ENCODE measurements around the gene CCDC110.
A peak's percentile ranks its signal among the peaks of the same experiment; 100 is the strongest.
"Not testable (repeated sequence)": the region's sequence is repeated elsewhere in the genome, so short reads cannot be mapped to it uniquely, and the experiment has no call there.

The CCDC110 gene

GRCh38 chr4:185471235-185472102, at the start of gene CCDC110:
CCDC110 (minus strand) TSS chr4:185471733; CDS start chr4:185471683, 50 bp downstream.
- H3K36me3 ChIP-seq (ENCODE audit: insufficient read depth, low read depth, low read length): no peaks in the 10 kb centered on the region
- H3K27ac ChIP-seq (ENCODE audit: low read length): no peak within 1 kb of the TSS
- H3K27me3 ChIP-seq (ENCODE audit: insufficient read depth, low read length): peaks cover 34% of the 10 kb centered on the region
- peak within 1 kb of the TSS; percentile 96 for H3K4me3 ChIP-seq (ENCODE audit: low read length)
- H3K9me3 ChIP-seq (ENCODE audit: insufficient read depth, low read depth, low read length): no peaks in the 10 kb centered on the region
- peak within 1 kb of the TSS; percentile 53; the same call in 1 of the 2 replicates for H3K9ac ChIP-seq (ENCODE audit: low read depth, low read length)
- no peaks in the 10 kb centered on the region for H3K4me1 ChIP-seq (ENCODE audit: insufficient read depth, low read length)

- Histone ChIP-seq H3K36me3 (ENCODE audit: insufficient read depth, low read depth, low read length) (peaks cover 6% of the 10 kb centered on the region; the same call in 1 of the 2 replicates), H3K9me3 (ENCODE audit: insufficient read depth, low read depth, low read length) (no peaks in the 10 kb centered on the region), H3K4me3 (ENCODE audit: low read length) (no peak overlapping the region), H3K4me1 (ENCODE audit: insufficient read depth, low read length) (no peaks in the 10 kb centered on the region), H3K27ac (ENCODE audit: low read length) (no peak overlapping the region), H3K9ac (ENCODE audit: low read depth, low read length) (no peak overlapping the region), H3K27me3 (ENCODE audit: insufficient read depth, low read length) (no peaks in the 10 kb centered on the region)
Measured at GRCh38 chr4:185520119-185520518, 48.6 kb upstream of the CCDC110 start.

GRCh38 chr4:185518494-185518893, 47.0 kb upstream of the CCDC110 start:
- no peaks in the 10 kb centered on the region for H3K27me3 ChIP-seq (ENCODE audit: insufficient read depth, low read length)
- no peak overlapping the region for H3K9ac ChIP-seq (ENCODE audit: low read depth, low read length)
- H3K9me3 ChIP-seq (ENCODE audit: insufficient read depth, low read depth, low read length): no peaks in the 10 kb centered on the region
- no peaks in the 10 kb centered on the region for H3K4me1 ChIP-seq (ENCODE audit: insufficient read depth, low read length)
- H3K4me3 ChIP-seq (ENCODE audit: low read length): no peak overlapping the region
- H3K27ac ChIP-seq (ENCODE audit: low read length): no peak overlapping the region
- peaks cover 6% of the 10 kb centered on the region; the same call in 1 of the 2 replicates for H3K36me3 ChIP-seq (ENCODE audit: insufficient read depth, low read depth, low read length)

- Histone ChIP-seq H3K4me1 (ENCODE audit: insufficient read depth, low read length) (no peaks in the 10 kb centered on the region), H3K36me3 (ENCODE audit: insufficient read depth, low read depth, low read length) (peaks cover 4% of the 10 kb centered on the region; the same call in 1 of the 2 replicates), H3K27me3 (ENCODE audit: insufficient read depth, low read length) (no peaks in the 10 kb centered on the region), H3K27ac (ENCODE audit: low read length) (no peak overlapping the region), H3K9ac (ENCODE audit: low read depth, low read length) (no peak overlapping the region), H3K9me3 (ENCODE audit: insufficient read depth, low read depth, low read length) (no peaks in the 10 kb centered on the region), H3K4me3 (ENCODE audit: low read length) (no peak overlapping the region)
Measured at GRCh38 chr4:185518069-185518468, 46.5 kb upstream of the CCDC110 start.

GRCh38 chr4:185515248-185515647, 43.7 kb upstream of the CCDC110 start:
- Histone ChIP-seq H3K9me3 (ENCODE audit: insufficient read depth, low read depth, low read length) (no peaks in the 10 kb centered on the region), H3K36me3 (ENCODE audit: insufficient read depth, low read depth, low read length) (no peaks in the 10 kb centered on the region), H3K4me3 (ENCODE audit: low read length) (no peak overlapping the region), H3K4me1 (ENCODE audit: insufficient read depth, low read length) (no peaks in the 10 kb centered on the region), H3K9ac (ENCODE audit: low read depth, low read length) (no peak overlapping the region), H3K27me3 (ENCODE audit: insufficient read depth, low read length) (no peaks in the 10 kb centered on the region), H3K27ac (ENCODE audit: low read length) (no peak overlapping the region)

GRCh38 chr4:185514182-185514697, 42.7 kb upstream of the CCDC110 start:
- Histone ChIP-seq H3K27ac (ENCODE audit: low read length) (no peak overlapping the region), H3K9ac (ENCODE audit: low read depth, low read length) (no peak overlapping the region), H3K9me3 (ENCODE audit: insufficient read depth, low read depth, low read length) (no peaks in the 10 kb centered on the region), H3K36me3 (ENCODE audit: insufficient read depth, low read depth, low read length) (no peaks in the 10 kb centered on the region), H3K27me3 (ENCODE audit: insufficient read depth, low read length) (no peaks in the 10 kb centered on the region), H3K4me3 (ENCODE audit: low read length) (no peak overlapping the region), H3K4me1 (ENCODE audit: insufficient read depth, low read length) (no peaks in the 10 kb centered on the region)

GRCh38 chr4:185513489-185514181, 42.1 kb upstream of the CCDC110 start:
- H3K4me3 ChIP-seq (ENCODE audit: low read length): no peak overlapping the region
- H3K36me3 ChIP-seq (ENCODE audit: insufficient read depth, low read depth, low read length): no peaks in the 10 kb centered on the region
- H3K9me3 ChIP-seq (ENCODE audit: insufficient read depth, low read depth, low read length): no peaks in the 10 kb centered on the region
- no peaks in the 10 kb centered on the region for H3K27me3 ChIP-seq (ENCODE audit: insufficient read depth, low read length)
- no peak overlapping the region for H3K9ac ChIP-seq (ENCODE audit: low read depth, low read length)
- H3K4me1 ChIP-seq (ENCODE audit: insufficient read depth, low read length): no peaks in the 10 kb centered on the region
- H3K27ac ChIP-seq (ENCODE audit: low read length): no peak overlapping the region

- no peak overlapping the region for H3K9ac ChIP-seq (ENCODE audit: low read depth, low read length)
- H3K4me3 ChIP-seq (ENCODE audit: low read length): no peak overlapping the region
- no peaks in the 10 kb centered on the region for H3K27me3 ChIP-seq (ENCODE audit: insufficient read depth, low read length)
- no peaks in the 10 kb centered on the region for H3K4me1 ChIP-seq (ENCODE audit: insufficient read depth, low read length)
- H3K9me3 ChIP-seq (ENCODE audit: insufficient read depth, low read depth, low read length): no peaks in the 10 kb centered on the region
- no peaks in the 10 kb centered on the region for H3K36me3 ChIP-seq (ENCODE audit: insufficient read depth, low read depth, low read length)
- no peak overlapping the region for H3K27ac ChIP-seq (ENCODE audit: low read length)
Measured at GRCh38 chr4:185512516-185512915, 41.0 kb upstream of the CCDC110 start.

GRCh38 chr4:185511243-185511642, 39.7 kb upstream of the CCDC110 start:
- H3K27me3 ChIP-seq (ENCODE audit: insufficient read depth, low read length); H3K9me3 ChIP-seq (ENCODE audit: insufficient read depth, low read depth, low read length); H3K27ac ChIP-seq (ENCODE audit: low read length); H3K4me1 ChIP-seq (ENCODE audit: insufficient read depth, low read length); H3K4me3 ChIP-seq (ENCODE audit: low read length); H3K36me3 ChIP-seq (ENCODE audit: insufficient read depth, low read depth, low read length); H3K9ac ChIP-seq (ENCODE audit: low read depth, low read length): not testable (repeated sequence)

GRCh38 chr4:185510806-185511205, 39.3 kb upstream of the CCDC110 start:
- no peak overlapping the region for H3K27ac ChIP-seq (ENCODE audit: low read length)
- H3K4me1 ChIP-seq (ENCODE audit: insufficient read depth, low read length): no peaks in the 10 kb centered on the region
- H3K27me3 ChIP-seq (ENCODE audit: insufficient read depth, low read length): no peaks in the 10 kb centered on the region

GRCh38 chr4:185508181-185508580, 36.6 kb upstream of the CCDC110 start:
- Histone ChIP-seq H3K36me3 (ENCODE audit: insufficient read depth, low read depth, low read length) (no peaks in the 10 kb centered on the region), H3K27me3 (ENCODE audit: insufficient read depth, low read length) (no peaks in the 10 kb centered on the region), H3K9me3 (ENCODE audit: insufficient read depth, low read depth, low read length) (no peaks in the 10 kb centered on the region), H3K4me1 (ENCODE audit: insufficient read depth, low read length) (no peaks in the 10 kb centered on the region), H3K27ac (ENCODE audit: low read length) (no peak overlapping the region), H3K4me3 (ENCODE audit: low read length) (no peak overlapping the region), H3K9ac (ENCODE audit: low read depth, low read length) (no peak overlapping the region)

More at GRCh38 chr4:185510806-185511205, 39.3 kb upstream of the CCDC110 start:
- H3K9ac ChIP-seq (ENCODE audit: low read depth, low read length): no peak overlapping the region
- H3K9me3 ChIP-seq (ENCODE audit: insufficient read depth, low read depth, low read length): no peaks in the 10 kb centered on the region
- no peaks in the 10 kb centered on the region for H3K36me3 ChIP-seq (ENCODE audit: insufficient read depth, low read depth, low read length)
- no peak overlapping the region for H3K4me3 ChIP-seq (ENCODE audit: low read length)

Data from iPS-20b (cell line).